OCI-LY1 (cell line): ENCODE data around the gene FSD1L.
"Not testable (repeated sequence)": the region's sequence is repeated elsewhere in the genome, so short reads cannot be mapped to it uniquely, and the experiment has no call there.

Experiments used
- H2AFZ ChIP-seq: fragments of 200-600 bp; sonication (generic), shearing (Covaris generic); 2 replicates; pipeline ENCODE4 v1.6.0; 2014; ENCODE audit warnings: antibody characterized with exemption, mild to moderate bottlenecking, low read length
- H3F3A ChIP-seq: fragments of 200-600 bp; sonication (generic), shearing (Covaris generic); 2 replicates; pipeline ENCODE4 v1.6.0; 2014; ENCODE audit warnings: mild to moderate bottlenecking, antibody characterized with exemption, low read length, moderate library complexity; ENCODE audit not compliant: insufficient read depth
- H3K27ac ChIP-seq: fragments of 200-600 bp; sonication (generic); 2 replicates; pipeline ENCODE4 v1.5.1; 2014; ENCODE audit warnings: low read length, mixed run types, mild to moderate bottlenecking, low read depth; ENCODE audit not compliant: poor library complexity, severe bottlenecking
- H3K27me3 ChIP-seq: fragments of 200-600 bp; sonication (generic); 2 replicates; pipeline ENCODE4 v1.6.0; 2014; ENCODE audit warnings: antibody characterized with exemption, mild to moderate bottlenecking, low read length, moderate library complexity; ENCODE audit not compliant: insufficient read depth
- H3K36me3 ChIP-seq: fragments of 200-600 bp; sonication (generic); 2 replicates; pipeline ENCODE4 v1.6.1; 2014; ENCODE audit warnings: mild to moderate bottlenecking, antibody characterized with exemption, low read length, moderate library complexity, mixed read lengths; ENCODE audit not compliant: insufficient read depth
- H3K4me1 ChIP-seq: fragments of 200-600 bp; sonication (generic); 2 replicates; pipeline ENCODE4 v1.5.1; 2014; ENCODE audit warnings: mild to moderate bottlenecking, low read length, moderate library complexity; ENCODE audit not compliant: insufficient read depth, severe bottlenecking
- H3K4me2 ChIP-seq: fragments of 200-600 bp; sonication (generic), shearing (Covaris generic); 2 replicates; pipeline ENCODE4 v1.6.1; 2014; ENCODE audit warnings: low read length
- H3K4me3 ChIP-seq: fragments of 200-600 bp; sonication (generic); 2 replicates; pipeline ENCODE4 v1.5.1; 2014; ENCODE audit warnings: low read length, low read depth, mild to moderate bottlenecking, mixed read lengths; ENCODE audit not compliant: poor library complexity, severe bottlenecking
- H3K79me2 ChIP-seq: fragments of 200-600 bp; shearing (Covaris generic); 2 replicates; pipeline ENCODE4 v1.6.1; 2016; ENCODE audit warnings: mixed run types, low read length, mixed read lengths; ENCODE audit not compliant: insufficient read depth
- H3K9ac ChIP-seq: fragments of 200-600 bp; sonication (generic), shearing (Covaris generic); 2 replicates; pipeline ENCODE4 v1.6.1; 2014; ENCODE audit warnings: mild to moderate bottlenecking, low read length, mixed read lengths
- H3K9me2 ChIP-seq: fragments of 200-600 bp; sonication (generic), shearing (Covaris generic); 2 replicates; pipeline ENCODE4 v1.6.1; 2014; ENCODE audit warnings: low read depth, mild to moderate bottlenecking, low read length, mixed read lengths
- H3K9me3 ChIP-seq: fragments of 200-600 bp; shearing (Covaris generic); 2 replicates; pipeline ENCODE4 v1.6.1; 2014; ENCODE audit warnings: low read length, mixed read lengths
- H4K20me1 ChIP-seq: fragments of 200-600 bp; sonication (generic), shearing (Covaris generic); 2 replicates; pipeline ENCODE4 v1.6.0; 2016; ENCODE audit warnings: mild to moderate bottlenecking, low read length; ENCODE audit not compliant: insufficient read depth
- EZH2 ChIP-seq: fragments of 200-600 bp; sonication (generic), shearing (Covaris generic); IDR thresholded peaks from 2 replicates; pipeline ENCODE4 v1.8.0; 2017; ENCODE audit warnings: borderline replicate concordance, mixed run types, mild to moderate bottlenecking, antibody characterized with exemption, low read length, moderate library complexity, mixed read lengths
- TF ChIP-seq, protein P1 (sequence below): fragments of 200-600 bp; sonication (generic), shearing (Covaris generic); IDR thresholded peaks from 2 replicates; pipeline ENCODE4 v1.5.1; 2017; ENCODE audit warnings: mild to moderate bottlenecking, antibody characterized with exemption, low read length, moderate library complexity, mixed read lengths

FSD1L gene

GRCh38 chr9:105511446-105511845 is 63.6 kb downstream of the FSD1L start:
- Histone ChIP-seq H3K79me2 (no peaks in the 10 kb centered on the region), H3K9ac (no peak overlapping the region), H3F3A (no peaks in the 10 kb centered on the region), H3K9me2 (no peaks in the 10 kb centered on the region), H3K27ac (no peak overlapping the region), H3K4me3 (no peak overlapping the region), H3K36me3 (no peaks in the 10 kb centered on the region), H3K4me1 (no peaks in the 10 kb centered on the region), H3K9me3 (no peaks in the 10 kb centered on the region), H4K20me1 (no peaks in the 10 kb centered on the region), H2AFZ (no peak overlapping the region), H3K27me3 (no peaks in the 10 kb centered on the region), H3K4me2 (no peak overlapping the region)
- TF ChIP-seq, protein P1, sequence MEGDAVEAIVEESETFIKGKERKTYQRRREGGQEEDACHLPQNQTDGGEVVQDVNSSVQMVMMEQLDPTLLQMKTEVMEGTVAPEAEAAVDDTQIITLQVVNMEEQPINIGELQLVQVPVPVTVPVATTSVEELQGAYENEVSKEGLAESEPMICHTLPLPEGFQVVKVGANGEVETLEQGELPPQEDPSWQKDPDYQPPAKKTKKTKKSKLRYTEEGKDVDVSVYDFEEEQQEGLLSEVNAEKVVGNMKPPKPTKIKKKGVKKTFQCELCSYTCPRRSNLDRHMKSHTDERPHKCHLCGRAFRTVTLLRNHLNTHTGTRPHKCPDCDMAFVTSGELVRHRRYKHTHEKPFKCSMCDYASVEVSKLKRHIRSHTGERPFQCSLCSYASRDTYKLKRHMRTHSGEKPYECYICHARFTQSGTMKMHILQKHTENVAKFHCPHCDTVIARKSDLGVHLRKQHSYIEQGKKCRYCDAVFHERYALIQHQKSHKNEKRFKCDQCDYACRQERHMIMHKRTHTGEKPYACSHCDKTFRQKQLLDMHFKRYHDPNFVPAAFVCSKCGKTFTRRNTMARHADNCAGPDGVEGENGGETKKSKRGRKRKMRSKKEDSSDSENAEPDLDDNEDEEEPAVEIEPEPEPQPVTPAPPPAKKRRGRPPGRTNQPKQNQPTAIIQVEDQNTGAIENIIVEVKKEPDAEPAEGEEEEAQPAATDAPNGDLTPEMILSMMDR: no peak
- no peak for TF ChIP-seq EZH2

DNA sequence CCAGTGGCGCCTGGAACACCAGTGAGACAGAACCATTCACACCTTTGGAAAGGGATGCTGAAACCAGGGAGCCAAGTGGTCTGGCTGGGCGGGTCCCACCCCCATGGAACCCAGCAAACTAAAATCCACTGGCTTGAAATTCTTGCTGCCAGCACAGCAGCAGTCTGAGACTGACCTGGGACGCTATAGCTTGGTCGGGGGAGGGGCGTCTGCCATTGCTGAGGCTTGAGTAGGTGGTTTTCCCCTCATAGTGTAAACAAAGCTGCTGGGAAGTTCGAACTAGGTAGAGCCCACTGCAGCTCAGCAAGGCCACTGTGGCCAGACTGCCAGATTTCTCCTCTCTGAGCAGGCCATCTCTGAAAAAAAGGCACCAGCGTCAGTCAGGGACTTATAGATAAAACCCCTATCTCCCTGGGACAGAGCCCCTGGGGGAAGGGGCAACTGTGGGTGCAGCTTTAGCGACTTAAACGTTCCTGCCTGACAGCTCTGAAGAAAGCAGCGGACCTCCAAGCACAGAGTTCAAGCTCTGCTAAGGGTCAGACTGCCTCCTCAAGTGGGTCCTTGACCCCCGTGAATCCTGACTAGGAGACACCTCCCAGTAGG is 68.1 kb downstream of the FSD1L start:
- H3K27me3 ChIP-seq: no peaks in the 10 kb centered on the region
- no peaks in the 10 kb centered on the region for H3K9me2 ChIP-seq
- H4K20me1 ChIP-seq: no peaks in the 10 kb centered on the region
- H3K9ac ChIP-seq: no peak overlapping the region
- H3K9me3 ChIP-seq: no peaks in the 10 kb centered on the region
- no peaks in the 10 kb centered on the region for H3K4me1 ChIP-seq
- no peak overlapping the region for H3K27ac ChIP-seq
- no peak overlapping the region for H3K4me3 ChIP-seq
- TF ChIP-seq, protein P1: no peak
- no peak for TF ChIP-seq EZH2
- H3K36me3 ChIP-seq: no peaks in the 10 kb centered on the region
- H3F3A ChIP-seq: no peaks in the 10 kb centered on the region
- H3K4me2 ChIP-seq: no peak overlapping the region
- H3K79me2 ChIP-seq: no peaks in the 10 kb centered on the region
- H2AFZ ChIP-seq: no peak overlapping the region

GRCh38 chr9:105519710-105520369 is 72.0 kb downstream of the FSD1L start:
- not testable (repeated sequence) for H4K20me1 ChIP-seq, H3K27ac ChIP-seq, H3K79me2 ChIP-seq, H3K4me1 ChIP-seq, H2AFZ ChIP-seq, H3K4me2 ChIP-seq, H3K9ac ChIP-seq, H3K27me3 ChIP-seq, H3K36me3 ChIP-seq, H3K9me2 ChIP-seq, H3F3A ChIP-seq, H3K9me3 ChIP-seq
- peak overlapping the region; percentile 38 for H3K4me3 ChIP-seq

GRCh38 chr9:105520992-105521391 is 73.2 kb downstream of the FSD1L start:
- H3K79me2 ChIP-seq, H3K9me3 ChIP-seq, H3K4me1 ChIP-seq, H3K9ac ChIP-seq, H3K27ac ChIP-seq, H3K36me3 ChIP-seq, H4K20me1 ChIP-seq, H3K4me2 ChIP-seq, H2AFZ ChIP-seq, H3F3A ChIP-seq, H3K27me3 ChIP-seq, H3K4me3 ChIP-seq, H3K9me2 ChIP-seq: not testable (repeated sequence)

- not testable (repeated sequence) for H2AFZ ChIP-seq, H3K4me3 ChIP-seq, H3K27me3 ChIP-seq, H3K9ac ChIP-seq, H3K79me2 ChIP-seq, H4K20me1 ChIP-seq, H3K4me1 ChIP-seq, H3K9me3 ChIP-seq, H3K27ac ChIP-seq, H3F3A ChIP-seq, H3K4me2 ChIP-seq, H3K36me3 ChIP-seq, H3K9me2 ChIP-seq
These were observed 75.0 kb downstream of the FSD1L start for GRCh38 chr9:105522618-105523385.
